GM18498 (cell line): ENCODE results near the gene PCDH15.

Experiments used
- ATAC-seq: cut with Tn5 transposase; IDR thresholded peaks from one replicate; pipeline ENCODE4 v1.9.1; 2021; ENCODE audit warnings: mild to moderate bottlenecking, moderate library complexity; ENCODE audit not compliant: unreplicated experiment

Gene PCDH15

GRCh38 chr10:54708591-54708990 lies 92.4 kb downstream of the PCDH15 start:
- ATAC-seq, result no peak

GRCh38 chr10:54708021-54708420 lies 93.0 kb downstream of the PCDH15 start:
- ATAC-seq, result no peak

- ATAC-seq, result no peak
Measured at GRCh38 chr10:54702583-54703485, 98.2 kb downstream of the PCDH15 start.

- ATAC-seq, result no peak
Measured at GRCh38 chr10:54691331-54691730, 109.7 kb downstream of the PCDH15 start.

GRCh38 chr10:54682554-54682953 lies 118.5 kb downstream of the PCDH15 start:
- ATAC-seq, result no peak

DNA sequence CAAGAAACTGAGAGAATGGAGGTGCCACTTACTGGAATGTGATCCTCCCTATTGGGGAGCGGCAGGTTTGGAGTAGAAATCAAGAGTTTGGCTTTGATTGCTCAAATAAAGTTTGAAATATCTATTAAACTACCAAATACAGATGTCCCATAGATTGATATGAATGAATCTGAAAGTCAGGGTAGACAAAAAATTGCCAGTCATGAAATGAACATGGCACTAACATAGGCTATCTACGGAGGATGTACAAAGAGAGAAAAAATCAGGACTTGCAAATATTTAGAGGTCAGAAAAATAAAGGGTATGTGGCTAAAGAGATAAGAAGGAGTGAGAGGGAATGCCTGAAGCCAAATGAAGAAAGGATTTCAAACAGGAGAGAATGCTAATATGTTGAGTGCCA lies 119.9 kb downstream of the PCDH15 start:
- ATAC-seq, result no peak

DNA sequence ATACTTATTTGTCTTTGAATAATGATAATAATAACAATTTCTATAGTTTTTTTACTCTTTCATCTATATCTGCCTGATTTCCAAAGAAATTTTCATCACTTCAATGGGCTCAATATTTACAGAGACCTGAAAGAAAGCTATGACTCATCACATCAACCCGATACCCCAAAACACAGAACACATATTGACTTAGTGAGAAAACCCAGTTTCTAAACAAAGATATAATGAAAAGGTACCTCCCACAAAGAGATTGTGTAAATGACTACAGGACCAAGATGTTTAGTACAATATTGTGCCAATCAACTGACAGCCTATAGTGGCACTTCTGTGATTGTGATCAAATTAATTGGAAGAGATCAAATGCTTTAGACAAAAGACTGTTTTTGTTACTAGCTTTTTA lies 133.9 kb downstream of the PCDH15 start:
- no peak for ATAC-seq

- ATAC-seq, result no peak
Measured at GRCh38 chr10:54666192-54666591, 134.8 kb downstream of the PCDH15 start.

DNA sequence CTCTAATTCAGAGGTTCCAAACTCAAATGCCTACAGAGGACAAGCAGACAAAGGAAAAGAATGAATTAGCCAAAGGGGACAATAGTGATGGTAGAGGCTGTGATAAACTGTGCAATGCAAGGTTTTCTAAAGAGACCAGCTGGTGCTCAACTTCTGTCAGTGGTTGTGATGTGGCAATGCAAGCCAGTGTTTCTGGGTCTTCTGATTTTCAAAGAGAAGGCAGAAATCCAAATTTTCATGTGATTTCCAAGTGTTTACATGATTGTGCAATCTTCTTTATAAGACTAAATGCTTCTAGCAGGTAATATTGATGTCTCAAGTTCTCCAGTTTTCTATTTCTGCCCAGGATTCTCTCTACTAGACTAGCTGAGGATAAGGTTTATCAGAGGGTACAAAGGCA lies 135.9 kb downstream of the PCDH15 start:
- ATAC-seq, result no peak

GRCh38 chr10:54660397-54660796 lies 140.6 kb downstream of the PCDH15 start:
- ATAC-seq, result no peak

DNA sequence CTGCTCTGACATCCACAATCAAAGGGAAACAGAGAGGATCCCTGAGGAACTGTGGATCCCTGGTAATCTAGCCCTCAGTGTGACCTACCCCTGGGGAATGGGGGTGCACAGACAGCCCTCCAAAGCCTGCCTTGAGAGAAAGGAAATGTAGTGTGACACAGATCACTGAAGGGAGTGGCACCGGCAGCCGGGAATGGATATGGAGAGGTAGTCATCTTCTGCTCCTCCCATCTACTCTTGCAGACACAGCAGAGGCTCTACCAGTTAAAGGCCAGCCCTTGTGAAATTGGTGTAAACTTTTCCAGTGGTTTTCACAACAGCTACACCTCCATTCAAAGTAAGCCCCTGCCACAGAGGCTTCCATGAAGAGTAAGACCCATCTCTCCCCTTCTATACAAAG lies 144.4 kb downstream of the PCDH15 start:
- no peak for ATAC-seq

DNA sequence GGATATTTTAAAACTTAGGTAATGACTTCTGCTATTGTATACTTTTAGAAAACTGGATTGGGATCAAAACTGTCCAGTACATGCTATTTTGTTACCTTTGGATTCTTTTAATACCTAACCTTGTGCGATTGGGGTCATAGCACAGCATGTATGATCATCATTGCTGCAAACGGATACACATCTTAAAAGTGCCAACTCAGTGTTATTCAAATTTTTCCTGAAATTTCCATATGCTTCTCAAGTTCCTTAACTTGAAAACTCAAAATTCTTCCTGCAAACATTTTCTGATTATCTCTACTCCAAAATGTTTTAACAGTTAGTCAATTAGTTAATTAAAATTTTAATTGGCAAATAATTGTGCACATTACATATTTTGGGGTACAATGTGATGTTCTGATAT lies 147.5 kb downstream of the PCDH15 start:
- no peak for ATAC-seq

- no peak for ATAC-seq
Measured at GRCh38 chr10:54650547-54650946, 150.5 kb downstream of the PCDH15 start.

DNA sequence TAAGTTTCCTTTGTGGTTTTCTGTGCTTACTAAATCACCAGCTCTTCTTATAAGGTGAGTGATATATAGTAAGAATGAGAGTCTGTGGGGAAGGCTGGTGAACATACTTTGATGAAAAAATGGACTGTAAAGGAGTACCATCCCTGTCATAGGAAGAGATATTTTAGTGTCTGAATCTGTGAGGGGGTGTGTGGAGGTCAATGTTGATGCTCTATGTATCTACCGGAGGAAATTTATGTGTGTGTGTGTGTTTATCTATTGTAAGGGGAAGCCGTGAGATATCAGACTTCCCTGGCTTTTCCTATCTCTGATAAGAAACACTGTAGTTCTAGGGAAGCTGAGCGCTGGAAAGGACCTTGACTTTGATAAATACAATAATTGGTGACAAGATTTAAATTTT lies 179.0 kb downstream of the PCDH15 start:
- no peak for ATAC-seq

DNA sequence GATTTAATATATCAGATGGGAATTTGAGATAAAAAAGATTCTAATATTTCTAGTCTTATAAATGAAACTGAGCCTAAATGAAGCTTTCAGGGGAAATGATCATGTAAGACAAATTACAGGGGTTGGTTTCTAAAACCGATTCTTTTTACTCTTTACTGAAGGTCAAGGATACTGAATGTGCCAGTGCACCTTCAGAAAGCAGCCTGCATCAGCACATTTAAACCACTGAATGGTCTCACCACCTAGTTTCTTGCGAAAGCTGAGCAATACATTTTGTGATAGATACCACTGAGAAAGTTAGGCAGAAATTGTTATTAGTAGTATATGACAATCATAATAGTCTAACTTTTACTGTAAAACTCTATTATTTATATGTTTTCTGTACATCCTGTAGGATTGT lies 180.7 kb downstream of the PCDH15 start:
- ATAC-seq, result no peak

DNA sequence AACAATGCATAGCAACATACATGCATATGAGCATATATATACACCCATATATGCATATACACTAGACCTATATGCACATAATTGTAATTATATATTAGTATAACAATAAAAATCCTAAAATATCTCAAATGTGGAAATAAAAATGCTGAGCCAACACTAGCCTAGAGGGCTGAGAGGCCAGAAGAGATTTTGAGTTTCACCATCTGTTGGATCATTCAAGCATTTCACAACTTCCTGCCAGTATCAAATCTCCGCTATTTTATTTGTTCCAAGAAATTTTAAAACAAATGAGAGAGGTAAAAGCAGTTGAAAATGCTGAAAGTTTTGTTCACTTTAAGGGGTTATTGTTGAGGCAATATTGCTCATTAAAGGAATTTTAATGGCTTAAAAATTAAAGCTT lies 187.0 kb downstream of the PCDH15 start:
- no peak for ATAC-seq

DNA sequence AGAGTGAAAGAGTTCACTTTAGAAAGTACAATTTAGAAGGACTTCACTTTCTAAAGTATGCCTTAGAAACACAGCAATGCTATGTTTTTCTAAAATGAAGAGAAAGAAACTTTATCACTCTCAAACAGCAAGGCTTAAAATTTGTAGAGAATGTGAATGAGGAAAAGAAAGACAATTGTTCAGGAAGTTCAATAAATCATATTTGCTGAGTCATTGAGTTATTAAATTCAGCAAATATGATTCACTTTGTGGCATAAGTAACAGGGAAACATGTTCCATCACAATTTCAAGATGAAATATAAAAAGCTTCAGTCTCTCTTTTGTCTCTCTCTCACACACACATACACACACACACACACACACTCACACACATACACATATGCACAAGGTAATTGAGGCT lies 187.9 kb downstream of the PCDH15 start:
- ATAC-seq, result no peak

DNA sequence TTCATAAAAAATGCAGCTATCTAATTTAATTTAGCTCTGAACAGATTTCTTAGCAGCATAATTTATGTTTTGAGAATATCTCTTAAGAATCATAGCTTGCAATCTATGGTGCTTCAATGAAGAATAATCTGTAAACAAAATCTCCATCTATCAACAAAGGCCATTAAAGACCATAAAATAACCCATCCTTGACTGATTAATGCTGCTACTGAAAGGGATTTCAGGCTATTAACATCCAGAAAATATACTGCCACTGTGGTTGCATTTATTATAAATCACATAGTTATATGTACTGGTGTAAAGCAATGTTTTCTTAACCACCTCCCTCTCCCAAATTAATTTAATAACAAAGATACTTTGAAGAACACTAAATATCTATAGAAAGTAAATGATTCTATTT lies 191.6 kb downstream of the PCDH15 start:
- ATAC-seq, result no peak

DNA sequence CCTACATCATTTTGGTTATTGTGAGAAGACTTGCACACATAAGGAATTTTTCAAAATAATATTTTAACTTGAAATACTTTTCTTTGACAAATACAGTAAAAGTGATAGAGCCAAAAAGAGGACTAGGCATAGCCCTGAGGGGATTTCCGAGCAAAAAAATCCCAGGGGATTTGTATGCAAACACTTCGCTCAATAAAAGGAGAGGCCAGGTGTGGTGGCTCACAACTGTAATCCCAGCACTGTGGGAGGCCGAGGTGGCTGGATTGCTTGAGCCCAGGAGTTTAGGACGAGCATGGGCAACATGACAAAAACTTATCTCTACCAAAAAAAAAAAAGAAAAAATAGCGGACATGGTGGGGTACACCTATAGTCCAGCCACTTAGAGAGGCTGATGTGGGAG lies 193.0 kb downstream of the PCDH15 start:
- ATAC-seq, result no peak

DNA sequence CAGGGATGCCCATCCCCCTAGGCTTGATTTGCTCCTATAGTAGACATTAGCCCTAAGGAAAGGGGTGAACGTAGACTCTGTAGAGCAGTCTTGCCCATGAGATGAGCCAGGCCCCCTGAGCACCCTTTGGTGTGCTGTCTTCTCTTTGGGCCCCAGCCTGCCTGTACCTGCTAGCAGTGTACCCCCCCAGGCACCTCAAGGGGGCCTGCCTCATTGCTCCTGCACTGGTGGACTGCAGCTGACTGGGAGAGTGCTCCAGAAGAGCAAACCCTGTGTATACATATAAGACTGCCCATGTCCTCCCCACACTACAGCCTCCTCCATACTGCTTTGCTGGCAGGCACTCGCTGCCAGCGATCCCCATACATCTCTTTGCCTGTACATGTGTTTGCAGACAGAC lies 206.7 kb downstream of the PCDH15 start:
- no peak for ATAC-seq

DNA sequence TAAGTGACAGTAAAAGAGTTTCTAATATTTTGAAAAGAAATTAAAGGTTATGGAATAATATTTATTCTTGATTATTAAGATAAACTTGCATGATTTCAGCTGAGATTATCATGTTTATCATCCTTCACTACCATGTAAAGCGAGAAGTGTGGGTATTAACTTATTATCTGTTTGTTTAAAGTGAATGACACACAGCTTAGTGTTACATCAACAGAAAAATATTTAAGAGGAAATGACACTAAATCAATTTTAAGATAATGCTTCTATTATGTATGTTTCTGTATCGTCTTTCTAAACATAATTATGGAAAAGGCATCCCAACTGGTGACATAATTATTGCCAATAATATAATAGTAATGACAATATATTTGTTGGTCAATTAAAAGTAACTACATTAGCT lies 213.1 kb downstream of the PCDH15 start:
- ATAC-seq, result no peak

GRCh38 chr10:54585572-54585971 lies 215.5 kb downstream of the PCDH15 start:
- ATAC-seq, result no peak

DNA sequence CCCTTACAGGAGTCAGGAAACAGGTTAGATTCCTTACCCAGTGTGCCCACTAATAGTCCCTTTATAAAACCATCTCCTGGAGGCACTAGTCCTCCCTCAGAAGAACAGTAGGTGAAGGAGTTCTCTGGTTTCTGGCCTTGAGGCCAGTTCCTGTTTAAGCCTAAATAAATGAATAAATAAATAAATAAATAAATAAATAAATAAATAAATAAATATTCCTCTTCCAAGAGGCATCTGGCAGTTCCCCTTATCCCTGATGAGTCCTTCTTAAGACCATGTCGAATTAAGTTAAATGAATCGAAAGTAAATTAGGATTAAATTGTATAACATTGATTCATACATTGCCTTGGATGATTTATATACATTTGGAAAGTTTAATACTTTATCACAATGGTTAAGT lies 223.3 kb downstream of the PCDH15 start:
- no peak for ATAC-seq
